ENCODE data around the gene MAD2L1BP.

The MAD2L1BP gene

DNA sequence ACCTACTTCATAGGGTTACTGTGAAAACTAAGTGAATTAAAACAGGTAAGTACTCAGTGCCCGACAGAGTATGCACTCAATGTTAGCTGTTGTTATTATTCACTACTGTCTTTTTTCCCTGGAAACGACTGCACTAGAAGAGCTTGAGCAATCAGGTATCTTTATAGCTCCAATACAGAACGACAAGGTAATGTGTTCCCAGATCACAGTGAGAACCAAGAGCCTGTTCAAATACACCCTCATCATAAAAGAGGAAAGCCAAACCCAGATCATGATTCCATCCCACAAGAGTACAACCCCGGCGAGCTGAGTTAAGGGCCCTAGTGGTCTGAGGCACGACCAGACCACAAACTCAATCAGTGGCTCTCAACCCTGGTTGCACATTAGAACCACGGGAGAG lies 42.1 kb downstream of the MAD2L1BP start:
- H3K4me3 ChIP-seq, result no peak overlapping the region
- TF ChIP-seq CTCF (IDR thresholded peaks at IDR 0.05), result no peak
- no peak overlapping the region for H3K27ac ChIP-seq
- DNase-seq (ENCODE audit: low spot score), result no peak

DNA sequence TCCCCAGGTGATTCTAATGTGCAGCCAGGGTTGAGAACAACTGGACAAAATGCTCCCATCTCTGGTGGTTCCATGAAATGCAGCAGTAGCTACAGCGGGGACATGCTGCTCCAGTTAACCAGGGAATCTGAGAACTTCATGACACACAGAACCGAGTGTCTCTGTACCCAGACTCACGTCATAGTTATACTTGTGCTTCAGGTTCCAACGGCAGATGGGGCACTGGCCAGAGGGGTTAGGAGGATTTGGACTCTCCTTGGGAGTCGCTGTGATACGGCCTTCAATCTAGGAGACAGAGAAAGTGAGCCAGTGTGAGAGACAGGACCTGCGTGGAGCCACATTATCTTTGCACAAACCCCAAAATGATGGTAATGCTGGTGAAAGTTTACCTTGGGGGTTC lies 42.7 kb downstream of the MAD2L1BP start:
- no peak for TF ChIP-seq CTCF (IDR thresholded peaks at IDR 0.05)
- Histone ChIP-seq H3K27ac (no peak overlapping the region), H3K4me3 (no peak overlapping the region)
- DNase-seq (ENCODE audit: low spot score), result no peak

GRCh38 chr6:43679057-43679456 lies 43.4 kb downstream of the MAD2L1BP start:
- no peak for DNase-seq (ENCODE audit: low spot score)
- TF ChIP-seq CTCF (IDR thresholded peaks at IDR 0.05), result no peak
- Histone ChIP-seq H3K4me3 (no peak overlapping the region), H3K27ac (no peak overlapping the region)

- TF ChIP-seq CTCF (IDR thresholded peaks at IDR 0.05), result no peak
- DNase-seq (ENCODE audit: low spot score), result no peak
- no peak overlapping the region for H3K4me3 ChIP-seq
- no peak overlapping the region for H3K27ac ChIP-seq
These were observed 44.9 kb downstream of the MAD2L1BP start for GRCh38 chr6:43680308-43681200.

GRCh38 chr6:43681303-43681702 lies 45.7 kb downstream of the MAD2L1BP start:
- Histone ChIP-seq H3K27ac (no peak overlapping the region), H3K4me3 (no peak overlapping the region)
- DNase-seq (ENCODE audit: low spot score), result no peak
- no peak for TF ChIP-seq CTCF (IDR thresholded peaks at IDR 0.05)

DNA sequence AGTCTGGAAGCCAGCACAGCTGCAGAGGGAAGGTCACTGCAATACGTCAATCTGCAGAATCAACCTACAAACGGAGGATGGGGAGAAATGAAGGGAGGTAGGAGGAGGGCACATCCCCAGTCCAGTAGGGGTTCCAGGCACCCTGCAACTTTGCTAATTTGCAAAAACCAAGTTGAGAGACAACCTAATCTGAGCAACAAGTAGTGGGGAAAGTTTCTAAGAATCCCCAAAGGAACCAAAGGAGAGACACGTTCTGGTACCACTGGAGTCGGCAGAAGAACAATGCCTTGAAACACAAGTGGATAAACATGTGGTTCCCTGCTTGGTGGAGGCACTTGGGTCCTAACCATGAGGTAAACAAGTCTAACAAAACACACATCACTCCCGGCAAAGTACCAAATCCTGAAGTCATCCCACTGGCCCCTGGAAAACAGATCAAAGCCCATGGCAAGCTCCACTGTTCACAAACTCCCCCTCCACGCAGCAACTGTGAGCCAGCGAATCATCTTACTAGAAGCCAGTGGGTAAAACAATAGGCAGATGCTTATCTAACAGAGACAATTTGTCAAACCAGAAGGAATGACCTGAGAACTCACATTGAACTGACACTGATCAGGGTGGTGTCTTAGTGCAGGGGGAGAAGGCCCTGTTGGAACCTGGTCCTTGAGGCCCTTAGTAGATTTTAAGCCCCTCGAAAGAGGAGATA lies 47.2 kb downstream of the MAD2L1BP start:
- TF ChIP-seq CTCF (IDR thresholded peaks at IDR 0.05), result no peak
- Histone ChIP-seq H3K4me3 (no peak overlapping the region), H3K27ac (no peak overlapping the region)
- no peak for DNase-seq (ENCODE audit: low spot score)

Measured in coronary artery (tissue), 2 donors.